ENCODE measurements around the gene NOL11.
A peak's percentile ranks its signal among the peaks of the same experiment; 100 is the strongest.
"Not testable (repeated sequence)": the region's sequence is repeated elsewhere in the genome, so short reads cannot be mapped to it uniquely, and the experiment has no call there.

The NOL11 gene

DNA sequence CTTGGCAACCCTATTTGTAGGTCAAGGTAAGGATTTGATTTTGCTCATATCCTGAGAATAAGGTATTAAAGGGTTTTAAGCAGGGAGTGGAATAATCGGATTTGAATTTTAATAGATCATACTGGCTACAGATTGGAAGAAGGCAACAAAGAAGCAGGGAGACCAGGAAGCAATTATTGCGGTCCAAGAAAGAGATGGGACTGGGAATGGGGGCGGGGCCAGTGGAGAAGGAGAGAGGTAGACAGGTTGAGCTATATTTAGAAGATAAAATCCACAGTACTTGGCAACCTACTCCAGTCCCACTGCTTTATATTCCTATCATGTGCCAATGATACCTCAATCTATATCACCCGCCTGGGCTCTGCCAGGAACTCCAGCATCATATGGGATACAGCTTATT is 5.8 kb upstream of the NOL11 start:
- DNase-seq: no peak

DNA sequence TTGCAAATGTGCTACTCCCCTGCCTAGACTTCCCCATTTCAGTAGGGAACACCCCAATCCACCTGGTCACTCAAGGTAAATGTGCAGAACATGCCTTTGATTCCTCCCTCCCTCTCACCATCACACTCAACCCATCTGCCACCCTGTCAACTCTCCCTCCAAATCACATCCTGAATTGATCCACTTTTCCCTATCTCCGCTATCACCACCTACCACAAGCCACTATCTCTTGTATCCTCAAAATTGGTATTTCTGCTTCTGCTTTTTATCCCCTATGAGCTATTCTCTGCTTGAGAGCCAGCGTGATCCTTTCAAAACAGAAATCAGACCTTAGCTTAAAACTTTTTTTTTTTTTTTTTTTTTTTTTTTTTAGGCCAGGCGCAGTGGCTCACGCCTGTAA is 5.4 kb upstream of the NOL11 start:
- no peak for DNase-seq

DNA sequence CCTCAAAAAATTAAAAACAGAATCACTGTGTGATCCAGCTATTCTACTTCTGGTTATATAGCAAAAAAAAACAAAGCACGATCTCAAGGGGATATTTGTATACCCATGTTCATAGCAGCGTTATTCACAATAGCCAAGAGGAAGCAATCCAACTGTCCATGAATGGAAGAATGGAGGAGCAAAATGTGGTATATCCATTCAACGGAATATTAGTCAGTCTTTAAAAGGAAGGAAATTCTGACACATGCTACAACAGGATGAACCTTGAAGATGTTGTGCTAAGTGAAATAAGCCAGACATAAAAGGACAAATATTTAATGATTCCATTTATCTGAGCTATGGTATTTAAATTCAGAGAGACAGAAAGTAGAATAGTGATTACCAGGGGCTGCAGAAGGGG is 4.6 kb upstream of the NOL11 start:
- DNase-seq: no peak

DNA sequence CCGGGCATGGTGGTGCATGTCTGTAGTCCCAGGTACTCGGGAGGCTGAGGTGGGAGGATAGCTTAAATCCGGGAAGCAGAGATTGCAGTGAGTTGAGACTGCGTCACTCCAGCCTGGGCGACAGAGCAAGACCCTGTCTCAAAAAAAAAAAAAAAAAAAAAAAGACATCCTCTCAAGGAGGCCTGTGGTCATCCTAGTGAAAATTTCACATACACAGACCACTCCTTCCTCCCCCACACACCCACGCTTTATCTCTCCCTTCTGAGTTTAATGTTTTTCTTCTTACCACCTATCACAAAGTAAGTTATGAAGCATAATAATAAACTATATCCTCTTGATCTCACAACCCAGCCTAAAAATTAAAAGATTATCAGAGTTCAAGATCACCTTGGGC is 1.3 kb upstream of the NOL11 start:
- DNase-seq: no peak

DNA sequence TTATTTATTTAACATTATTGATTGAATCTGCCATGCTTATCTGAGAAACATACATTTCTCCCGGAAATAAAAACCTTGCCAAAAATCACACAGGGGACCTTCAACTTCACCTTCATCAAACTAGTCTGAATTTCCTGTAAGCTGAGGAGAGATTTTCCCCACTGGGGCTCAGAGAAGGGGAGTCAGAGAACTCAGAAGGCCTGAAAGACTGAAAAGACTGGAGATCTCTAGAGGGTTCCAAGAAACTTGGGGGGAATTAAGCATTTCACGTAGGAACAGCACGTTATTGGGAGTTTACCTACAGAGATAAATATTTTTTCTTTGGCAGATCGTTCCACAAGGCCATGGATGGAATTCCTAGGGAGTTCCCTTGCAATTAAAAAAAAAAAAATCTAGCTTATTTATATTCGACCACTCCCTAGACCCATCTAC is 528 bp upstream of the NOL11 start:
- DNase-seq: no peak

DNA sequence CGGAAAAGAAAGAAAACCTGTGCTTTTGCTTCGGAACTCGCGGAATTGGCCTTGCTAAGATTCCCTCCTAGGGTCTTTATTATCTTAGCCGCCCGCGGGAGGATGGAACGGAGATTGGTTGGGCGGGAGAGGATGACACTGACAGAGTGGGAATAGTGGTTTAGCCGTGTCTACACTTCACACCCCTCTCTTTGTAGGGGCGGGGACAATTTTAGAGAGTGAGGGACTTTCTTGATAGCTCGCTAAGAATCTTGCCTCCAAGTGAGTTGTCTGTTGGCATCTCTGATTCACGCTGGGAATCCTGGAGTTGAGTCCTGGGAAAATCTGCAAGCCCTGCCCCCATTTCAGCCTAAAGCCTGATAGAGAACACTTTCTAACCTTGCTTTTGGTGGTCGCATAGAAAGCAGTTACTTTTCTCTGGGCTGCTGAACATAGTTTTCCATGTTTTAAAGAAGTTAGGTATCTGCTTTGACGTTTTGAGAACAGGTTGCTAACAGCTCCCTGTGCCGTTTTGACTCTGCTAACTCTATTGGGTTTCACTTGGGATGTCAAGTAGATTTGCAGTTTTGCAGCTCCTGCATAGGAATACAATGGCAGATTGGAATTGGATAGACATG is 697 bp downstream of the NOL11 start:
- peak; percentile 65 for DNase-seq

DNA sequence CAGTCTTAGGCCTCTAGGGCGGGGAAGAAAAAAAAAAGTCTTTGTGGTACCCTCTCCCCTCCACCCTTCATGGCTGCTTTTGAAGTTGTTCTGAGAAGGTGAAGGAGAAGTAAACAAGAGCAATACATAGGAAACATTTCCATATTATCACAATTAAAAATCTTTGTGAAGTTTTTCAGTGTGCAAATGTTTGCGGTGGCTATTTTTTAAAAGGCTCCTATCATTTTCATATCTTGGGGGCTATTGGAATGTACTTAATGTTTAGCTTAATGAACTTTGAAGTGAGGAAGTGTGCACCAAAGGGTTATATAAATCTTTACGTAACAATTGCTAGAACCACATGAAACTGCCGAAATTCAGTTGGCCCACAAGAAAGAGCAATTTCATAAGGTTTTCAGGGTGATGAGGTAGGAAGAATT is 7.6 kb downstream of the NOL11 start:
- DNase-seq: no peak

DNA sequence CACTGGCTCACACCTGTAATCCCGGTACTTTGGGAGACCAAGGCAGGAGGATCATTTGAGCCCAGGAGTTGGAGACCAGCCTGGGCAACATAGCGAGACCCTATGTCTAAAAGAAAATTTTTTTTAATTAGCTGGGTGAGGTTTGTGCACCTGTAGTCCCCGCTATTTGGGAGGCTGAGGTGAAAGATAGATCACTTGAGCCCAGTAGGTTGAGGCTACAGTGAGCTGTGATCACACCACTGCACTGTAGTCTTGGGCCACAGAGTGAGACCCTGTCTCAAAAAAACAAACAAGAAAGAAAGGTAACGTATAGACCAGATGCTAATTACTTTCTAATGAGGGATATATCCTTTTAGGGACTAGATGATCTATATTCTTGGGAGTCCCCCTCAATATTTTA is 8.1 kb downstream of the NOL11 start:
- DNase-seq: no peak

DNA sequence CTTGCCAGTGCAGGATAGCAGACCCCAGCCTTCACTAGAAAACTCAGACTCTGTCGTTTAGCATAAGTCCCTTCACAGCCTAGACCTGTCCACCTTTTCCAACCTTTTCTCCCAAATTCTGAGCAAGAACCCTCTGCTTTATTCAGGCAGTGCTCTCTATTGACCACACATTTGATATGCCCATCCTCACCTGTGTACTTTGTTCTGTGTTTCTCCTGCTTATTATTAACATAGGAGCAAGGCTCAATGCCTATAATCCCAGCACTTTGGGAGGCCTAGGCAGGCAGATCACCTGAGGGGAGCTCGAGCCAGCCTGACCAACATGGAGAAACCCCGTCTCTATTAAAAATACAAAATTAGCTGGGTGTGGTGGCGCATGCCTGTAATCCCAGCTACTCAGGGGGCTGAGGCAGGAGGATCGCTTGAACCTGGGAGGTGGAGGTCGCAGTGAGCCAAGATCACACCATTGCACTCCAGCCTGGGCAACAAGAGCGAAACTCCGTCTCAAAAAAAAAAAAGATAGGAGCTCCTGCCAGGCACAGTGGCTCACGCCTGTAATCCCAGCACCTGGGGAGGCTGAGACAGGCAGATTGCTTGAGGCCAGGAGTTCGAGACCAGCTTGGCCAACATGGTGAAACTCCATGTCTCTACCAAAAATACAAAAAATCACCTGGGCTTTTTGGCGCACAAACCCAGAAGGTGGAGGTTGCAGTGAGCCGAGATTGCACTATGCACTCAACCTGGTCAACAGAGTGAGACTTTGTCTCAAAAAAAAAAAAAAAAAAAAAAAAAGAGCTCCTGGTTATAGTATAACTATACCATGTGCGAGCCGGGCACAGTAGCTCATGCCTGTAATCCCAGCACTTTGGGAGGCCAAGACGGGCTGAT is 9.7 kb downstream of the NOL11 start:
- not testable (repeated sequence) for DNase-seq

DNA sequence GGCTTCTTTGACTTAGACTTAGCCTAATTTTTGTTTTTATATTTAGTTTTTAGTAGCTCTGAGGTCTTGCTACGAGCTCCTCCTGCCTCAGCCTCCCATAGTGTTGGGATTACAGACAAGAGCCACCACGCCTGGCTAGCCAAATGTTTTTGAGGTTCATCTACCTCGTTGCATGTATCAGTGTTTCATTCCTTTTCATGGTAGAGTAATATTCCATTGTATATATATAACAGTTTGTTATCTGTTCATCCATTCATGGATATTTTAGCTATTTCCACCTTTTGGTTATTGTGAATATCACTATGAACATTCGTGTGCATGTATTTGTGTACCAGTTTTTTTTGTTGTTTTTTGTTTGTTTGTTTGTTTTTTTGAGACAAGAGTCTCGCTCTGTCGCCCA is 12.2 kb downstream of the NOL11 start:
- no peak for DNase-seq

DNA sequence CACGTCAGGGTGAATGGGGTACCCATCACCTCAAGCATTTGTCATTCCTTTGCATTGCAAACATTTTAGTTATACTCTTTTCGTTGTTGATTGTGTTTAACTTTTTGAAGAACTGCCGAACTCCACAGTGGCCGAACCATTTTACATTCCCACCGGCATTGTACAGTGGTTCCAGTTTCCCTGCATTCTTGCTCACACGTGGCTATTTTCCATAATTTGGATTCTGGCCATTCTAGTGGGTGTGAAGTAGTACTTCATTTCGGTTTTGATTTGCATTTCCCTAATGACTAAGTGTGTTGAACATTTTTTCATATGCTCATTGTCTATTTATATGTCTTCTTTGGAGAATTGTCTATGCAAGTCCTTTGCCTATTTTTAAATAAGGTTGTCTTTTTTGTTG is 13.0 kb downstream of the NOL11 start:
- no peak for DNase-seq

DNA sequence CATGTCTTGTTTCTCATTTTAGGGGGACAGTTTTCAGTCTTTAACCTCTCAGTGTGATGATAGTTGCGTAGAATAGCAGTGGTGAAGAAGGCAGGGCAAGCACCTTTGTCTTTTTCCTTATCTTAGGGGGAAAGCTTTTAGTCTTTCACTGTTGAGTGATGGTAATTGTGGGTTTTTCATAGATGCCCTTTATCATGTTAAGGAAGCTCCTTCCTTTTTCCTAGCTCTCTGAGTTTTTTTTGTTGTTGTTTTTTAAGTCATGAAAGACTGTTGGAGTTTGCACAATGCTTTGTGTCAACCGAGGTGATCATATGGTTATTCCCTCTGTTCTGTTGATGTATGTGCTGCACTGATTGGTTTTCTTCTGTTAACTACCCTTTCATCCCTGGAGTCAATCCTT is 15.7 kb downstream of the NOL11 start:
- no peak for DNase-seq

DNA sequence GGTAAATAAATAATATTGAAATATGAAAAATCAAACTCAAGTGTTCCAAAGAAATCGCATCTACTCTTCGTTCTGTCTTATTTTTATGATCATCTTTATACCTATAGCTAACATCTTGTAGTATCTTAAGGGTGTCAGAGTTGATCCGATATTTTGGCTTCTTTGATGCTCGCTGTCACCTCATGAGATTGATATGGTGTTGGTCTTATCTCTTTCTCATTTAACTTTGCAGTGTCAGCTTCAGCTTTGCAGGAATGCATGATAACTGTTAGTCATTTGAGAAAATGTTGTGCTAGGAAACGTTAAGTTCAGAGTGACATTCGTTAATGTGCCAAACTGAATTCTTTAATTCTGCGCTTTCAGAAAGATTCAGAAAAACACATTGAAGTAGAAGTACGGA is 19.4 kb downstream of the NOL11 start:
- no peak for DNase-seq

DNA sequence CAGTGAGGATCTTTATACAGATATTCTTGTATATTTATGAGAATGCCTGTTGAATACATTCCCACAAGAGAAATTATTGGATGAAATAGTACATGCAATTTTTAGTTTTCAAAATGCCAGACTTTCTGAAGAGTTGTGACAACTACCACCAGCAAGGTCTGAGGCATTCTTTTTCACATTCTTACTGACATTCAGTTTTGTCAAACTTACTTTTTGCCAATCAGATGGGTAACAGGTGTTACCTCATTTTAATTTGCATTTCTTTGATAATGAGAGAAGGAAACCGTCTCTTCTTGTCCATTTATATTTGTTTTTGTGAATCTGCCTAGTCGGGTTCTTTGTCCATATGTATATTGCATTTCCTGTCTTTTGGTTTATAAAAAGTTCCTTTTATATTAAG is 24.3 kb downstream of the NOL11 start:
- no peak for DNase-seq

DNA sequence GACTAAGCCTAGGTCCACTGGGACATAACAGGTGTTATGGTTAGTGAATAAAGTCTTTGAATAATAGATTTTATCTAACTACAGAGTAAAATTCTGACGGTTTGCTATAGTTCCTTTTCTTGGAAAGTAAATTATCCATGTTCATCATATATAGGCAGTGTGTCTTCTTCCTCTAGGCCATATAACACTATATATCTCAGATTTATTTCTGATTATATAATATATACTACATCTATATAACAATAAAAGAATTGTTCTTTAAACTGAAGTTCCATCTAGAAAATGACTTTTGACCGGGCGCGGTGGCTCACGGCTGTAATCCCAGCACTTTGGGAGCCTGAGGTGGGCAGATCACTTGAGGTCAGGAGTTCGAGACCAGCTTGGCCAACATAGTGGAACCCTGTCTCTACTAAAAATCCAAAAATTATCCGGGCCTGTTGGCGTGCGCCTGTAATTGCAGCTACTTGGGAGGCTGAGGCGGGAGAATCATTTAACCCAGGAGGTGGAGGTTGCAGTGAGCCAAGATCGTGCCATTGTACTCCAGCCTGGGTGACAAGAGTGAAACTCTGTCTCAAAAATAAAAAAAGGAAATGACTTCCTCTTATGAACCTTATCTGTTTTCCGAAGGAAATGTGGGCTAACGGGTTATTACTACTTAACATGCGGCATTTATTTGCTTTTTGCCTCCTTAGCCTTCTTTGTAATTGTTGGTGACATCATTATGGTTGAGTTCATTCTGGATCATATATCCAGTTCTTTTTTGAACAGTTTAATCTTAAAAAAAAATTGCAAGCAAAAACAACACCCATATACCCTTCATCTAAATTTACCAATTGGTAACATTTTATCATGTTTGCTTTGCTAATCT is 29.2 kb downstream of the NOL11 start:
- no peak for DNase-seq

DNA sequence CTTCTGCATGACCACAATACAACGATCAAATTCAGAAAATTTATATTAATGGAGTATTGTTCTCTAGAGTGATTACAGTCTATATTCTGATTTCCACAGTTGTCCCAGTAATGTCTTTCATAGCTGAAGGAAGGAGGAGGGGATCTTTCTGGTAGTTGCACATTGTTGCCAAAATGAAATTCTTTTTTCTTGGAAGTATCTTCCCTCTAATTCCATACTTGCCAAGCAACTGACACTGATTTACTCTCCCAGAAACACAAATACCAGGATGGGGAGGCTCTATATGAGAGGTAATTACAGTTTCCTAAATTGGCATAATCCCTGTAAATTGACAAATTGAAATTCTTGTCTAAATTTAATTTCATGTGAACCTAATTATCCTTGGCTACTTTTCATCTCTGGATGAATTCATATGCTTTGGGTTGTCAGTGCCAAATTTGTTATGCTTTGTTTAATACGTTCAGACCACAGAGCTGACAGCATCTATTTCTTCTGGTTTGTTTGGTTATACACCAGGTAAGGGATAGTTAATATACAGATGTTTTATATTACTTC is 30.0 kb downstream of the NOL11 start:
- DNase-seq: no peak

DNA sequence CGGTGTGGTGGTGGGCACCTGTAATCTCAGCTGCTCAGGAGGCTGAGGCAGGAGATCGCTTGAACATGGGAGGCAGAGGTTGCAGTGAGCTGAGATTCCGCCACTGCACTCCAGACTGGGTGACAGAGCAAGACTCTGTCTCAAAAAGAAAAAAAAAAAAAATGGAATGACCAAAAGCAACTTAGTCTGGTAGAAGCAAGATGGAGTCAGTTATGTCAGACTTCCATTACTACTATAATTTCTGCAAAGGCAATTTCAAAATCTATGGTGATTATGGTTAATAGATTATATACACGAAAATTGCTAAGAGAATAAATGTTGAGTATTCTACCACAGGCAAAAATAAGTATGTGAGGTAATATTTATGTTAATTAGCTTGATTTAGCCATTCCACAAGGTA is 32.3 kb downstream of the NOL11 start:
- no peak for DNase-seq

DNA sequence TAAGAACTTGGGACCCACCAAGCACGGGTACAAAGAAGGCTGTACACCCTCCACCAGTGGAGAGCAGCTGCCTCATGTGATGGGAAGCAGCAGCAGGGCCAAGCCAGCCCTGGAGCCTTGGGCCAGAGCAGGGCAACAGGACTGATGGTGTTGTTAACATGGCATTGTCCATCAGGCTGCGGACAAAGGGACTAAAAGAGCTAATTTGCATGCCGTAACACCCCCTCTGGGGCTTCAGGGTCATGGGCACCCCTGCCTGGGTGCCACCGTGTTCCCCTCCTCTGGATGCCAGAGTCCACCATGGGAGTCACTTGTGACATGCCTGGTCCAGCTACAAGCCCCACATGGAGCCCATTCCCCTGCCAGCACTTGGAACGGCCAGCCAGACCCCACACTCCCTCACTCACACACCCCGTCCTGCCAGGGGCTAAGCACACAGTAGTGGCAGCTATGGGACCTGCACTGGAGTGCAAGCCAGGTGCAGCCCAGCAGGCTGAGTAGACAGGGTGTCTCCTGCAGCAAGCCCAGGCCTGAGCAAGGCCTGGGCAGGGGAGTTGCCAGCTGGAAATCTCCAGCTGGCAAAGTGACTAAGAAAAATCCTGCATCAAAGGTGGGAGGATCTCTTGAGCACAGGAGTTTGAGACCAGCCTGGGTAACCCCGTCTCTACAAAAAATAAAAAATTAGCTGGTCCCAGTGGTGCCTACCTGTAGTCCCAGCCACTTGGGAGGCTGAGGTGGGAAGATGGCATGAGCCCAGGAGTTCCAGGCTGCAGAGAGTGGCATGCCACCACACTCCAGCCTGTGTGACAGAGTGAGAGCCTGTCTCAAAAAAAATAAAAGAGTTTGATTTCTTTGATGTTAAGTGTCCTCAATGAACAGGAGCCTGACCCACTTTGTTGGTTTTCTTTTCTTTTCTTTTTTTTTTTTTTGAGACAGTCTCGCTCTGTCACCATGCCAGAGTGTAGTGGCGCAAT is 33.7 kb downstream of the NOL11 start:
- DNase-seq: peak; percentile 29

DNA sequence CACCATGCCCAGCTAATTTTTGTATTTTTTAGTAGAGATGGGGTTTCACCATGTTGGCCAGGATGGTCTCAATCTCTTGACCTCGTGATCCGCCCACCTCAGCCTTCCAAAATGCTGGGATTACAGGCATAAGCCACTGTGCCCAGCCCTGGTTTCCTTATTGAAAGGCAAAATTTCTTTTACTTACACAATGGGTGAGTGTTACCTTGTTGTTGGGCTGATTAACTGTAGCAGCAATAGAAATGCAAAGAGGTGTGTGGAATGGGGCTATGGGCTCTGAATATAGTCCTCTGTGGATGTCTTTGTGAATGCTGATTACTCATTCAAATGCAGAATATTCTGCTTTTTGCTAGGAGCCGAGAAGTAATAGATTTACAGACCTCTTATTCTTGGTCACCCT is 34.4 kb downstream of the NOL11 start:
- DNase-seq: not testable (repeated sequence)

DNA sequence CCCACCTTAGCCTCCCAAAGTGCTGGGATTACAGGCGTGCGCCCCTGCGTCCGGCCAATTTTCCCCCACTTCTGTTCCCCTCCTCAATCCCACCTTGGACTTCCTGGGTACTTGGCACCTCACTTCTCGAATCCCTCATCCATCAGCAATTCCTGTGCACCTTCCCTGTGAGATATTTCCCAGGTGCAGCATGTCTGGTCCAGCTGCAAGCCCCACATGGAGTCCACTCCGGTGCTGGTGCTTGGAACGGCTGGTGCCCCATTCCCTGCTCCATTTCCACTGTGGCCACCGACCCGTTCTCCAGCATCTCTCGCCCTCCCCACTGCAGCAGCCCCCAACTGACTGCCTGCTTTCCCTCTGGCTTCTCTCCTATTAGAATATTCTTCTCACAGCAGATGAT is 35.3 kb downstream of the NOL11 start:
- no peak for DNase-seq

DNA sequence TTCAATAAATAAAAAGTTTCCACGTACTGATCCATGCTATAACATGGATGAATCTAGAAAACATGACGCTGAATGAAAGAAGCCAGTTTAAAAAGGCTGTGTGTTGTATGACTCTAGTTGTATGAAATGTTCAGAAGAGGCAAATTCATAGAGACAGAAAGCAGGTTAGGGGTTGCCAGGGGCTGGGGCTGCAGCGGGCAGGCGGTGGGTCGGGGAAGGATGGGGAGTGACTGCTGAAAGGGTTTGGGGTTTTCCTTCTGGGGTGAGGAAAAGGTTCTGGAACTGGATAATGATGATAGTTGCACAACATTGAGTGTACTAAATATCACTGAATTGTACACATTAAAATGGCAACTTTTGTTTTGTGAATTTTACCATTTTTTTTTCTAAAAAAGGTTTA is 36.3 kb downstream of the NOL11 start:
- no peak for DNase-seq

DNA sequence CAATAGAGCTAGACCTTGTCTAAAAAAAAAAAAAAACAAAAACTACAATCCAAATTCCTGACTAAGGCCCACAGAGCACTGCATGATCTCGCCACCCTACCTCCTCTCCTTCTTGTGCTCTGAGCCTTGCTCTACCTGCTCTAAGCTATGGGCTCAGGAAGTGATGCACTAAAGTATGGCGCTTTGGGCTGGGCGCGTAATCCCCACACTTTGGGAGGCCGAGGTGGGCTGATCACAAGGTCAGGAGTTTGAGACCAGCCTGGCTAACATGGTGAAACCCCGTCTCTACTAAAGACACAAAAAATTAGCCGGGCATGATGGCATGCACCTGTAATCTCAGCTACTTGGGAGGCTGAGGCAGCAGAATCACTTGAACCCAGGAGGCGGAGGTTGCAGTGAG is 37.0 kb downstream of the NOL11 start:
- DNase-seq: not testable (repeated sequence)
